H1 (cell line): ENCODE measurements around the gene ABL1. TPM values are rescaled to one million over a fixed set of nuclear protein-coding genes. Genes with fewer than 3 reads are reported as not detected.

Source experiments
- ATF2 ChIP-seq: IDR thresholded peaks from 2 replicates; pipeline ENCODE4 v1.6.1; 2012; ENCODE audit warnings: low read length, inconsistent platforms
- POLR2AphosphoS5 ChIP-seq: IDR thresholded peaks from 2 replicates; pipeline ENCODE4 v1.6.1; 2011; ENCODE audit warnings: low read depth, low read length
- USF2 ChIP-seq: IDR thresholded peaks from 2 replicates; pipeline ENCODE4 v1.6.1; 2011; ENCODE audit warnings: low read length, improper control_type of control experiment
- polyA plus RNA-seq, 7 experiments: library from polyadenylated mRNA; depleted of rRNA in 3 of 7; stranded (reverse) in 5 of 7; unstranded in 2 of 7; fragments of >200 nt in 5 of 7; fragments of 200-250 nt in 2 of 7; gene quantifications; 1 replicate in 5 of 7; 2 replicates in 1 of 7; 4 replicates in 1 of 7; pipeline versions ENCODE4 v1.2.1 to v1.2.3, GENCODE V29; 2011 to 2013; ENCODE audit warnings: missing spikeins in 2 of 7, mixed read lengths in 2 of 7
- total RNA-seq: library from RNA; stranded (reverse); fragmentation: NEBNext Ultra II Directional; extraction: Animal tissue kit (Norgen Biotek cat#: 25700); gene quantifications from 2 replicates; pipeline ENCODE4 v1.2.1, GENCODE V29; 2021

ABL1 gene
- total and polyA plus RNA-seq, 2 of the 8 experiments (the other 6 are each of a cell fraction or from before 2014, with no cell fraction given) = 35.3 to 104 TPM

DNA sequence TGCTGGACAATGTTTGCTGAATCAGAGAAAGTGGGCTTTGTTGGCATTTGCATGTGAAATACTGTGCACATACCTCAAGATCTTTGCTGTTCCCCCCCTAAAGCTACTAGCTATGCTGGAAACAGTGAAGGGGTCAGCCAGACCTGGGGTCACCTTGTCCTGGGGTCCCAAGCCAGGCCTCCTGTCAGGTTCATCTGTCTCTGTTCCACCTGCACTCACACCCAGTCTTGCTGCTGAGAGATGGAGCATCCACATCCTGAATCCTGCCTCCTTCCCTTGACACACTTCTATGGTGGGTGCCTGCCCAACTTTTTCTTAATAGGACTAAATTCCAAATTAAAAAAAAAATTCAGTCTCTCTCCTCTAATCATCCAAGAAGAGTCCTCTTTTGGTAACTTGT lies 4.0 kb upstream of the ABL1 start (continued):
- no peak for TF ChIP-seq USF2
- TF ChIP-seq ATF2 = no peak
- no peak for TF ChIP-seq POLR2AphosphoS5
